ENCODE results near the gene ABCC10. TPM values are rescaled to one million over a fixed set of nuclear protein-coding genes. Genes with fewer than 3 reads are reported as not detected.
"Not testable (repeated sequence)": the region's sequence is repeated elsewhere in the genome, so short reads cannot be mapped to it uniquely, and the experiment has no call there.

Gene ABCC10
- total and polyA plus RNA-seq, 7 experiments from 2014 or later, result 9.8 to 74.6 (median 58.4) TPM

- intact Hi-C loops (cut with micrococcal nuclease), result loop anchor here (1.0 to 10.0 kb wide), 7 partner anchors 22 to 891 kb away; partner anchors contain the start of genes ABCC10 (in 2 of the 2), POLH (in 1 of the 2), POLR1C (in 1 of the 2) and TJAP1 (in 1 of the 2)
- peaks cover 0 to 39% (median 0%) of the 10 kb centered on the region in 5 donors for H3K27me3 Mint-ChIP-seq
- H3K9me3 Mint-ChIP-seq, result no peaks in the 10 kb centered on the region
- peak; percentile 74 for ATAC-seq
- Histone ChIP-seq H3K27ac (ENCODE audit: low read depth, low read length) (peak within 1 kb of the TSS; percentile 63), H3K9me3 (ENCODE audit: control insufficient read depth in 2 of 3, low read length in 3 of 3) (no peaks in the 10 kb centered on the region), H3K36me3 (ENCODE audit: control insufficient read depth in 2 of 3, insufficient read depth in 3 of 3, low read length in 3 of 3) (peaks cover 0 to 6% (median 0%) of the 10 kb centered on the region in 3 experiments), H3K4me1 (ENCODE audit: control insufficient read depth in 2 of 2, insufficient read depth in 2 of 2, low read length in 2 of 2) (peaks cover 6 to 7% of the 10 kb centered on the region in 2 donors), H3K27me3 (ENCODE audit: control insufficient read depth in 2 of 2, insufficient read depth in 2 of 2, low read length in 2 of 2) (no peaks in the 10 kb centered on the region), H3K4me3 (ENCODE audit: low read length) (peak within 1 kb of the TSS; percentile 69)
- DNase-seq, result peak; percentile 25 to 65 (median 53)
- ChIA-PET POLR2A (interaction anchor here (0.6 to 1.6 kb wide), 6 partner anchors 31 to 86 kb away, joined by 3 read pairs; partner anchors contain the start of genes POLR1C, YIPF3 and ZNF318), CTCF (interaction anchor here (1.1 to 1.2 kb wide), 3 partner anchors 50 to 68 kb away, joined by 3 to 4 read pairs (median 4); no protein-coding TSS in a partner anchor)
- H3K36me3 Mint-ChIP-seq, result peaks cover 0 to 12% (median 0%) of the 10 kb centered on the region in 5 donors
- peaks cover 10 to 19% (median 12%) of the 10 kb centered on the region in 7 donors for H3K4me1 Mint-ChIP-seq
- peak within 1 kb of the TSS; percentile 83 to 92 (median 88) for H3K4me3 Mint-ChIP-seq
- H3K27ac Mint-ChIP-seq, result peak within 1 kb of the TSS; percentile 6 to 92 (median 85)
These were observed 28.4 kb downstream of the ABCC10 start, which contains the start of gene DLK2 for GRCh38 chr6:43455531-43456428. TSS of gene DLK2 (minus strand) at chr6:43455548. CDS start at chr6:43454825, 723 bp downstream.

- H3K4me1 ChIP-seq (ENCODE audit: control insufficient read depth in 2 of 2, insufficient read depth in 2 of 2, low read length in 2 of 2), result peaks cover 6 to 7% of the 10 kb centered on the region in 2 donors
- H3K27me3 Mint-ChIP-seq, result peaks cover 0 to 52% (median 8%) of the 10 kb centered on the region in 5 donors
- peak overlapping the region in 1 of 10 donors; percentile 20 for H3K4me3 Mint-ChIP-seq
- ChIA-PET CTCF (no interaction called here), POLR2A (no interaction called here)
- no peaks in the 10 kb centered on the region for H3K9me3 Mint-ChIP-seq
- H3K4me1 Mint-ChIP-seq, result peaks cover 10 to 19% (median 12%) of the 10 kb centered on the region in 7 donors
- no peaks in the 10 kb centered on the region for H3K9me3 ChIP-seq (ENCODE audit: control insufficient read depth in 2 of 3, low read length in 3 of 3)
- H3K27me3 ChIP-seq (ENCODE audit: control insufficient read depth in 2 of 2, insufficient read depth in 2 of 2, low read length in 2 of 2), result no peaks in the 10 kb centered on the region
- ATAC-seq (no peak), DNase-seq (no peak)
- no peaks in the 10 kb centered on the region for H3K36me3 ChIP-seq (ENCODE audit: control insufficient read depth in 2 of 3, insufficient read depth in 3 of 3, low read length in 3 of 3)
- peaks cover 0 to 12% (median 0%) of the 10 kb centered on the region in 5 donors for H3K36me3 Mint-ChIP-seq
- H3K27ac ChIP-seq (ENCODE audit: low read depth, low read length), result no peak overlapping the region
- intact Hi-C loops (cut with micrococcal nuclease), result loop anchor here (10.0 kb wide), 3 partner anchors 117 to 893 kb away; partner anchors contain the start of genes POLH (in 1 of the 2), UBR2 (in 1 of the 2) and XPO5 (in 1 of the 2)
- H3K27ac Mint-ChIP-seq, result no peak overlapping the region
- no peak overlapping the region for H3K4me3 ChIP-seq (ENCODE audit: low read length)
These were observed 30.3 kb downstream of the ABCC10 start for GRCh38 chr6:43457643-43458042.

- intact Hi-C loops (cut with micrococcal nuclease), result loop anchor here (10.0 kb wide), 3 partner anchors 117 to 893 kb away; partner anchors contain the start of genes POLH (in 1 of the 2), UBR2 (in 1 of the 2) and XPO5 (in 1 of the 2)
These were observed 30.8 kb downstream of the ABCC10 start for GRCh38 chr6:43458154-43458553.

GRCh38 chr6:43459535-43459934 is 32.2 kb downstream of the ABCC10 start:
- Mint-ChIP-seq H3K27me3 (peaks cover 0 to 55% (median 15%) of the 10 kb centered on the region in 5 donors), H3K27ac (no peak overlapping the region), H3K36me3 (peaks cover 0 to 5% (median 0%) of the 10 kb centered on the region in 5 donors), H3K9me3 (no peaks in the 10 kb centered on the region), H3K4me1 (peaks cover 6 to 12% (median 10%) of the 10 kb centered on the region in 7 donors), H3K4me3 (no peak overlapping the region)
- Histone ChIP-seq H3K27ac (ENCODE audit: low read depth, low read length) (no peak overlapping the region), H3K36me3 (ENCODE audit: control insufficient read depth in 2 of 3, insufficient read depth in 3 of 3, low read length in 3 of 3) (no peaks in the 10 kb centered on the region), H3K4me1 (ENCODE audit: control insufficient read depth in 2 of 2, insufficient read depth in 2 of 2, low read length in 2 of 2) (peaks cover 6 to 7% of the 10 kb centered on the region in 2 donors), H3K27me3 (ENCODE audit: control insufficient read depth in 2 of 2, insufficient read depth in 2 of 2, low read length in 2 of 2) (no peaks in the 10 kb centered on the region), H3K4me3 (ENCODE audit: low read length) (no peak overlapping the region), H3K9me3 (ENCODE audit: control insufficient read depth in 2 of 3, low read length in 3 of 3) (no peaks in the 10 kb centered on the region)
- no peak for ATAC-seq
- CTCF ChIA-PET, result interaction anchor here (0.6 to 1.5 kb wide), 2 partner anchors 33 to 48 kb away, joined by 3 read pairs; no protein-coding TSS in a partner anchor
- no peak for DNase-seq
- intact Hi-C loops (cut with micrococcal nuclease), result loop anchor here (10.0 kb wide), 3 partner anchors 115 to 895 kb away; partner anchors contain the start of genes POLH (in 1 of the 2), UBR2 (in 1 of the 2) and XPO5 (in 1 of the 2)
- POLR2A ChIA-PET, result interaction anchor here (1.0 kb wide), 1 partner anchor 18 kb away, joined by 4 read pairs; the partner anchor contains the start of gene TJAP1

More at GRCh38 chr6:43458154-43458553, 30.8 kb downstream of the ABCC10 start:
- H3K36me3 Mint-ChIP-seq; H3K4me1 ChIP-seq (ENCODE audit: control insufficient read depth in 2 of 2, insufficient read depth in 2 of 2, low read length in 2 of 2); DNase-seq; H3K36me3 ChIP-seq (ENCODE audit: control insufficient read depth in 2 of 3, insufficient read depth in 3 of 3, low read length in 3 of 3); POLR2A ChIA-PET; H3K9me3 ChIP-seq (ENCODE audit: control insufficient read depth in 2 of 3, low read length in 3 of 3); H3K9me3 Mint-ChIP-seq; H3K27ac Mint-ChIP-seq; H3K4me3 Mint-ChIP-seq; H3K27ac ChIP-seq (ENCODE audit: low read depth, low read length); ATAC-seq; H3K4me3 ChIP-seq (ENCODE audit: low read length); H3K27me3 ChIP-seq (ENCODE audit: control insufficient read depth in 2 of 2, insufficient read depth in 2 of 2, low read length in 2 of 2): not testable (repeated sequence)
- CTCF ChIA-PET, result interaction anchor here (0.6 kb wide), 1 partner anchor 234 kb away, joined by 3 read pairs; no protein-coding TSS in a partner anchor
- H3K27me3 Mint-ChIP-seq, result peaks cover 0 to 56% (median 13%) of the 10 kb centered on the region in 5 donors
- H3K4me1 Mint-ChIP-seq, result peaks cover 10 to 19% (median 12%) of the 10 kb centered on the region in 7 donors

- Histone ChIP-seq H3K27me3 (ENCODE audit: control insufficient read depth in 2 of 2, insufficient read depth in 2 of 2, low read length in 2 of 2) (no peaks in the 10 kb centered on the region), H3K27ac (ENCODE audit: low read depth, low read length) (no peak overlapping the region), H3K4me1 (ENCODE audit: control insufficient read depth in 2 of 2, insufficient read depth in 2 of 2, low read length in 2 of 2) (peaks cover 6 to 7% of the 10 kb centered on the region in 2 donors), H3K4me3 (ENCODE audit: low read length) (no peak overlapping the region), H3K36me3 (ENCODE audit: control insufficient read depth in 2 of 3, insufficient read depth in 3 of 3, low read length in 3 of 3) (no peaks in the 10 kb centered on the region), H3K9me3 (ENCODE audit: control insufficient read depth in 2 of 3, low read length in 3 of 3) (no peaks in the 10 kb centered on the region)
- POLR2A ChIA-PET, result interaction anchor here (1.0 kb wide), 1 partner anchor 17 kb away, joined by 4 read pairs; the partner anchor contains the start of gene TJAP1
- H3K4me3 Mint-ChIP-seq, result no peak overlapping the region
- peaks cover 6 to 12% (median 10%) of the 10 kb centered on the region in 7 donors for H3K4me1 Mint-ChIP-seq
- no peak for DNase-seq
- intact Hi-C loops (cut with micrococcal nuclease), result no loop called here
- CTCF ChIA-PET, result interaction anchor here (0.6 to 1.5 kb wide), 2 partner anchors 33 to 48 kb away, joined by 3 read pairs; no protein-coding TSS in a partner anchor
- peaks cover 0 to 54% (median 15%) of the 10 kb centered on the region in 5 donors for H3K27me3 Mint-ChIP-seq
- H3K27ac Mint-ChIP-seq, result no peak overlapping the region
- no peaks in the 10 kb centered on the region for H3K9me3 Mint-ChIP-seq
- peaks cover 0 to 5% (median 0%) of the 10 kb centered on the region in 5 donors for H3K36me3 Mint-ChIP-seq
- ATAC-seq, result no peak
These were observed 32.7 kb downstream of the ABCC10 start for GRCh38 chr6:43460032-43460431.

GRCh38 chr6:43461936-43462335 is 34.6 kb downstream of the ABCC10 start:
- H3K4me1 Mint-ChIP-seq, result peaks cover 0 to 1% (median under 1%) of the 10 kb centered on the region in 7 donors
- CTCF ChIA-PET, result interaction anchor here (0.7 kb wide), 1 partner anchor 1739 kb away, joined by 4 read pairs; no protein-coding TSS in a partner anchor
- Histone ChIP-seq H3K9me3 (ENCODE audit: control insufficient read depth in 2 of 3, low read length in 3 of 3) (no peaks in the 10 kb centered on the region), H3K4me3 (ENCODE audit: low read length) (no peak overlapping the region), H3K4me1 (ENCODE audit: control insufficient read depth in 2 of 2, insufficient read depth in 2 of 2, low read length in 2 of 2) (no peaks in the 10 kb centered on the region), H3K27ac (ENCODE audit: low read depth, low read length) (no peak overlapping the region), H3K36me3 (ENCODE audit: control insufficient read depth in 2 of 3, insufficient read depth in 3 of 3, low read length in 3 of 3) (no peaks in the 10 kb centered on the region), H3K27me3 (ENCODE audit: control insufficient read depth in 2 of 2, insufficient read depth in 2 of 2, low read length in 2 of 2) (no peaks in the 10 kb centered on the region)
- ATAC-seq (no peak), DNase-seq (no peak)
- POLR2A ChIA-PET, result no interaction called here
- H3K36me3 Mint-ChIP-seq, result no peaks in the 10 kb centered on the region
- H3K4me3 Mint-ChIP-seq, result no peak overlapping the region
- no peaks in the 10 kb centered on the region for H3K9me3 Mint-ChIP-seq
- intact Hi-C loops (cut with micrococcal nuclease), result no loop called here
- peaks cover 0 to 45% (median 19%) of the 10 kb centered on the region in 5 donors for H3K27me3 Mint-ChIP-seq
- H3K27ac Mint-ChIP-seq, result no peak overlapping the region
